CD4-positive, CD25-positive, alpha-beta regulatory T cell (primary cell): ENCODE data around the gene PDGFD. TPM values are rescaled to one million over a fixed set of nuclear protein-coding genes. Genes with fewer than 3 reads are reported as not detected.
A peak's percentile ranks its signal among the peaks of the same experiment; 100 is the strongest.

Experiments
- ATAC-seq, 2 donors: fragments of 150-1000 bp; cut with Tn5 transposase; one replicate each; pipeline ENCODE4 v1.10.0; 2021; ENCODE audit warnings: low read depth in 2 of 2, moderate number of reproducible peaks in 2 of 2, moderate library complexity in 1 of 2
- DNase-seq, 3 donors: peaks; one replicate each; pipeline versions ENCODE4 v3.0.0 to v3.0.0-alpha.2; 2012 to 2022; ENCODE audit warnings: mixed read lengths in 1 of 3
- H3K27ac ChIP-seq: one replicate; pipeline ENCODE4 v1.7.0; 2013; ENCODE audit warnings: mild to moderate bottlenecking, low read length; ENCODE audit not compliant: insufficient read depth, poor library complexity, severe bottlenecking
- H3K27me3 ChIP-seq: one replicate; pipeline ENCODE4 v1.7.0; 2013; ENCODE audit warnings: low read length; ENCODE audit not compliant: control insufficient read depth, insufficient read depth
- H3K36me3 ChIP-seq: one replicate; pipeline ENCODE4 v1.7.0; 2013; ENCODE audit warnings: mild to moderate bottlenecking, low read length, moderate library complexity; ENCODE audit not compliant: control insufficient read depth, insufficient read depth
- H3K4me1 ChIP-seq: 2 replicates; pipeline ENCODE4 v1.7.0; 2013; ENCODE audit warnings: mild to moderate bottlenecking, low read length; ENCODE audit not compliant: insufficient read depth, control insufficient read depth, poor library complexity, severe bottlenecking
- H3K4me3 ChIP-seq: one replicate; pipeline ENCODE4 v1.7.0; 2013; ENCODE audit warnings: low read depth, mild to moderate bottlenecking, low read length, moderate library complexity
- H3K9me3 ChIP-seq, 2 experiments: 1 replicate in 1 of 2; 2 replicates in 1 of 2; pipeline ENCODE4 v1.7.0; 2013; ENCODE audit warnings: low read length in 2 of 2, mild to moderate bottlenecking in 1 of 2, moderate library complexity in 1 of 2; ENCODE audit not compliant: control insufficient read depth in 2 of 2
- H3K27ac Mint-ChIP-seq, 3 donors: one replicate each; pipeline ENCODE4 v1.8.0; 2020 to 2022; ENCODE audit warnings: mild to moderate bottlenecking in 3 of 3, mixed read lengths in 3 of 3, moderate library complexity in 2 of 3
- H3K27me3 Mint-ChIP-seq: one replicate; pipeline ENCODE4 v1.8.0; 2022; ENCODE audit warnings: mild to moderate bottlenecking, mixed read lengths
- H3K36me3 Mint-ChIP-seq: one replicate; pipeline ENCODE4 v1.8.0; 2020; ENCODE audit warnings: mixed read lengths
- H3K4me1 Mint-ChIP-seq, 4 donors: one replicate each; pipeline ENCODE4 v1.8.0; 2020 to 2022; ENCODE audit warnings: mixed read lengths in 4 of 4, mild to moderate bottlenecking in 1 of 4
- H3K4me3 Mint-ChIP-seq, 4 donors: one replicate each; pipeline ENCODE4 v1.8.0; 2020 to 2022; ENCODE audit warnings: mild to moderate bottlenecking in 4 of 4, mixed read lengths in 4 of 4, moderate library complexity in 3 of 4
- H3K9me3 Mint-ChIP-seq, 7 donors: one replicate each; pipeline ENCODE4 v1.8.0; 2020 to 2022; ENCODE audit warnings: mixed read lengths in 7 of 7, mild to moderate bottlenecking in 3 of 7, moderate library complexity in 2 of 7
- polyA plus RNA-seq, 4 donors: library from polyadenylated mRNA; unstranded; fragments of 300-500 nt; fragmentation: Illumina TruSeq; gene quantifications; one replicate each; pipeline ENCODE4 v1.2.3, GENCODE V29; 2021
- total RNA-seq: library from RNA; stranded (reverse); gene quantifications from one replicate; pipeline ENCODE4 v1.2.3, GENCODE V29; 2022

Gene PDGFD
- total and polyA plus RNA-seq, 5 donors from 2014 or later = 0.05 TPM; not detected in 4

DNA sequence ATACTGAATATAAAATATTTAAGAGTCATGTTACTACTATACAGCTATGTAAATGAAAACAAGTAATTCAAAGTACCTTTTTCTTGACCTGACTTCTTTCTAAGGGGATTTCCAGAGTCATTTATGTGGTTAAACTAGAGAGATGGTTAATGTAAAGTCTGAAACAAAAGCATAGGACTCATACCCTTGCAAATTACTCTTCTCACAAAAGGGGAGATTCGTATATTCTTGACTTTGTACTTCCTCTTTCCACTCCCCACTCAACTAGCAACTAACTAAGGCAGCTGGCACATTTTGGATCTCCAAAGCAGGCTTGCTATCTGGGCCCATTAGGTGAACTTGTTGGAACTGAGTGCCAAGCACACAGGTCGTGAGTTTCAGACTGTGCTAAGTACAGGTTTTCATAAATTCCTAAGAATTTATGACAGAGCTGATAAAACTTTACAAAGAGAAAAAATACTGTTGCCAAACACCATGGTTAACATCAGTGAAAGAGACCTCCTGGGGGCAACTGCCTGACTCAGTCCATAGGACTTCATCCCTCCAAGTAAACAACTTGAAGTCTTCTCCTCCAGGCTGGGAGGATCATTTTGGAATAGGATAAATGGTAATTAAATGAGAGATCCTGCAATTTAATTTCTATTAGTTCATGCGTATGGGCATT lies 204.5 kb downstream of the PDGFD start:
- H3K36me3 ChIP-seq = no peaks in the 10 kb centered on the region
- no peaks in the 10 kb centered on the region for H3K27me3 ChIP-seq
- DNase-seq (no peak), ATAC-seq (no peak)
- Mint-ChIP-seq H3K4me1 (peaks cover 0 to 7% (median 4%) of the 10 kb centered on the region in 4 donors), H3K4me3 (no peak overlapping the region), H3K36me3 (no peaks in the 10 kb centered on the region), H3K27ac (no peak overlapping the region), H3K27me3 (no peaks in the 10 kb centered on the region), H3K9me3 (peaks cover 0 to 4% (median 0%) of the 10 kb centered on the region in 7 donors)
- H3K27ac ChIP-seq = no peak overlapping the region
- H3K4me1 ChIP-seq = no peaks in the 10 kb centered on the region
- H3K4me3 ChIP-seq = no peak overlapping the region
- H3K9me3 ChIP-seq = no peaks in the 10 kb centered on the region

DNA sequence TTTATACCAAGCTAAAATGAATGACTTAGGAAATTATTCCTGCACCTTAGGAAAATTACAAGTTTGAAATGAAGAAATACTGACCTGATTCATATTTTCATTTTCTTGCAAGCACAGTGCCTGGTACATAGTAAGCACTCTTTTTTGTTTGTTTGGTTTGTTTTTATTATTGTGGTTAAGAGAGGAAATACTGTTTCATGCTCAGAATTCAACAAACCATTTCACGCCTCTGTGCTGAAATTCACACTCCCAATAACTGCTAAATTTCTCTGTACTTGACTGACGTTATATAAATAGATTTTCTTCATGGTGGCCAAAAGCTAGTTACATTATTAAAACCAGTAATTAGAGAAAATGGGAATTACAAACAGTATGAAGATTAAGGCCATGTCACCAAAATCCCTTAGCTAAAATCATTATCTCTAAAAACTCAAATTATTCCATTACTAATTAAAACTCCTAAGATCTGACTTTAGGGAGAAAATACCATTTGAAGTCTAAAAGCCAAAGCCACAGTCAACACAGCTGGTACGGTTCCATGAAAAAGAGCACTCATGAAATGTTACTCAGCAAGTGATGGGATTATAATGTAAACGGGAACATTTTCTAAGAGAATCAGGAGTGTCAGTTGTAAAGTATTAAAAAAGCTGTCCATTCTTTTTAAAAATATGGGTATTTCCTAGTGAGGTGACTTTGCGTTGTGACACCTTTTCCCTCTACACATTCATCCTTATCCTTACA lies 205.3 kb downstream of the PDGFD start:
- Histone ChIP-seq H3K4me1 (no peaks in the 10 kb centered on the region), H3K4me3 (peak overlapping the region; percentile 2), H3K27ac (no peak overlapping the region), H3K36me3 (no peaks in the 10 kb centered on the region), H3K27me3 (no peaks in the 10 kb centered on the region), H3K9me3 (no peaks in the 10 kb centered on the region)
- ATAC-seq = no peak
- no peaks in the 10 kb centered on the region for H3K27me3 Mint-ChIP-seq
- no peaks in the 10 kb centered on the region for H3K36me3 Mint-ChIP-seq
- peaks cover 0 to 7% (median 4%) of the 10 kb centered on the region in 4 donors for H3K4me1 Mint-ChIP-seq
- DNase-seq = no peak
- H3K4me3 Mint-ChIP-seq = no peak overlapping the region
- peaks cover 0 to 3% (median 0%) of the 10 kb centered on the region in 7 donors for H3K9me3 Mint-ChIP-seq
- no peak overlapping the region for H3K27ac Mint-ChIP-seq

DNA sequence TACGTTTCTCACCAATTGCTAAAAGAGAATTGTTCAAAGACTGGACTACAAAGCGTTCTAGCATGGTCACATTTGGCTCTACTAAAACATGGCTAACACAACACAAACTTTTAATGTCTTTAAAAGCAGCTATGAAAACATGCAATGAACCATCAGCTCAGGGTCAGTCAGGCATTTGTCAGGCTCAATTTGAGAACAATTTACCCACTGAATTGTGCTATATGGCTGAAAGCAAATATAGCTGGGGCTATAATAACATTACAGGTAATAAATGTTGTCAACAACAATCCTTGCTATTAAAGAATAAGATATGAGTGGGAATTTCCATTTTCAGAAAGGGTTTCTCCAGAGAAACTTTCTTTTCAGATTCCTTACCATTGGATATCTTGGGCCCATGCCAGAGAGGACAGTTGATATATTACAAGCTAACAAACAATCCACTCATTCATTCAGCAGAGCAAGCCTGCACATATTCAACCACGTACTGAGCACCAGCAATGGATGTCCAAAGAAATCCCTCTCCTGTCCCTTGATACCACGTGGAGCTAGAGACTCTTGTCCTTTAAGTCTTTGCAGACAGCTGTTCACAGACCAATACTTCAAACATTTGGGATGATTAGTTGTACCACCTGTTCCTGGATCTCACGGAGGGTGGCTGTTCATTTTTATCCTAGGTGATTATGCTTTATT lies 210.0 kb downstream of the PDGFD start:
- no peaks in the 10 kb centered on the region for H3K9me3 ChIP-seq
- H3K27me3 ChIP-seq = no peaks in the 10 kb centered on the region
- ATAC-seq (no peak), DNase-seq (no peak)
- H3K27me3 Mint-ChIP-seq = no peaks in the 10 kb centered on the region
- H3K36me3 ChIP-seq = no peaks in the 10 kb centered on the region
- no peak overlapping the region for H3K4me3 Mint-ChIP-seq
- H3K9me3 Mint-ChIP-seq = peaks cover 0 to 5% (median 0%) of the 10 kb centered on the region in 7 donors
- H3K36me3 Mint-ChIP-seq = no peaks in the 10 kb centered on the region
- peaks cover 0 to 5% (median 2%) of the 10 kb centered on the region in 4 donors for H3K4me1 Mint-ChIP-seq
- H3K4me1 ChIP-seq = no peaks in the 10 kb centered on the region
- no peak overlapping the region for H3K27ac Mint-ChIP-seq
- H3K4me3 ChIP-seq = no peak overlapping the region
- H3K27ac ChIP-seq = no peak overlapping the region

DNA sequence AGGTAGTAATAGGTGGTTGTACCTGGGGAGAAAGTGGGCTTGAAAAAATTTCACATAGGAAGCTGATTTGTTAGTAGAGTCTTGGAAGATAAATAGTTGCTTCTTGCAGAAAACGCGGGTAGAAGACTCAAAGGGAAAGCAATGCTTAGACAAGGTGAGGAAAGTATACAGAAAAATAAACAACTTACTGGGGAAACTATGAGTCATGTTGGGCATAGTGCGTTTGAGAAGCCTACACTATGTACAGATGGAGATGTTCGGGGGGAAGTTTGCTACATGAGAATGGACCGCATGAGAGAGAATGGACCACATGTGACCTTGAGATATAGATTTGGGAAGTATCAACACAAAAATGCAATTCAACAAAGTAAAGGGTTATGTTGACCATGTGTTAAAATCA lies 214.2 kb downstream of the PDGFD start:
- H3K36me3 ChIP-seq = no peaks in the 10 kb centered on the region
- H3K27ac ChIP-seq = no peak overlapping the region
- Mint-ChIP-seq H3K27ac (no peak overlapping the region), H3K9me3 (peaks cover 0 to 3% (median 0%) of the 10 kb centered on the region in 7 donors), H3K4me3 (no peak overlapping the region), H3K27me3 (no peaks in the 10 kb centered on the region), H3K36me3 (no peaks in the 10 kb centered on the region), H3K4me1 (no peaks in the 10 kb centered on the region)
- H3K4me3 ChIP-seq = no peak overlapping the region
- no peak for DNase-seq
- H3K9me3 ChIP-seq = no peaks in the 10 kb centered on the region
- no peaks in the 10 kb centered on the region for H3K4me1 ChIP-seq
- no peaks in the 10 kb centered on the region for H3K27me3 ChIP-seq
- no peak for ATAC-seq

DNA sequence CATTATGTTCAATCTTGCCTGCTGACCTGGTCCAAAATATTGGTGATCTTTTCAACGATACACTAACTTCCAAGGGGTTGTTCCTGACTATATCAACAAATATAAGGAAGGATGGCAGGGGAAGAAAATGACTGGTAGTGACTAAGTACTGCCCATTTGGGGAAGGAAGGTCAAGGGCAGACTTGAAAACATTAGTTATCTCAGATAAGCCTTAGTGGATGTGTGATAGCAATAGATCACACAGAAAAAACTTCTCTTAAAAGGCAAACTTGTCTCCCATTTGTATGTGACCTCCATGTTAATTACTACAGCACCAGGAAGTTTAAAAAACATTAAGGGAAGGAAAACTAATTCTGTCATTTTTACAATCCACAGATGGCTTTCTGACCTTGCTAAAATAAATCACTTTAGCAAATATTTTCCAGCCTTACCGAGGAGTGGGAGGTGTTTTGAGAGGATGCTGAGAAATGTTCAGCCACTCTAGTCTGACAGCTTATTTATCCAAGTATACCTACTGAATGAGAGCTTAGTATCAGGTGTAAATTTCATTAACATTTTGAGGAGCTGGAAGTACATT lies 215.7 kb downstream of the PDGFD start:
- no peak for DNase-seq
- Histone ChIP-seq H3K27me3 (no peaks in the 10 kb centered on the region), H3K4me1 (no peaks in the 10 kb centered on the region), H3K4me3 (no peak overlapping the region), H3K9me3 (no peaks in the 10 kb centered on the region), H3K27ac (no peak overlapping the region), H3K36me3 (no peaks in the 10 kb centered on the region)
- Mint-ChIP-seq H3K9me3 (peaks cover 0 to 3% (median 0%) of the 10 kb centered on the region in 7 donors), H3K27ac (no peak overlapping the region), H3K36me3 (no peaks in the 10 kb centered on the region), H3K4me1 (no peaks in the 10 kb centered on the region), H3K27me3 (no peaks in the 10 kb centered on the region), H3K4me3 (no peak overlapping the region)
- no peak for ATAC-seq

DNA sequence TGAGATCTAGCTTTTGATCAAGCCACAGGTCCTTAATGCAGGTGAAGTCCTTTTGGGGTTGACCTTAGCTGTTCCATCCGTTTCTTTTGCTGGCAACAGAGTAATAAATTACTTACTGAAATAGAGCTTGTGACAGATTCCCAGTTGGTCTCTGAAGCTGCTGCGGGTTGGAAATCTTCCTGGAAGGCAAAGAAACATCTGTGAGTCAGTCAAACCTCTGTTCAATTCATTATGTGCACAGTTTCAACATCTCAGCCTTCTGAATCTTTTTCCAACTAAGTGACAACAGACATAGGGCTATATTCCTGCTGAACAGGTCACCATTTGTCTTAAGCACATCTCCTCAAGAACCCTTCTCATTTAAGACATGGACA lies 216.4 kb downstream of the PDGFD start:
- Histone ChIP-seq H3K36me3 (no peaks in the 10 kb centered on the region), H3K4me1 (no peaks in the 10 kb centered on the region), H3K9me3 (no peaks in the 10 kb centered on the region), H3K4me3 (no peak overlapping the region), H3K27me3 (no peaks in the 10 kb centered on the region), H3K27ac (no peak overlapping the region)
- ATAC-seq (no peak), DNase-seq (no peak)
- Mint-ChIP-seq H3K27ac (no peak overlapping the region), H3K36me3 (no peaks in the 10 kb centered on the region), H3K27me3 (no peaks in the 10 kb centered on the region), H3K4me1 (no peaks in the 10 kb centered on the region), H3K9me3 (peaks cover 0 to 3% (median 0%) of the 10 kb centered on the region in 7 donors), H3K4me3 (no peak overlapping the region)

DNA sequence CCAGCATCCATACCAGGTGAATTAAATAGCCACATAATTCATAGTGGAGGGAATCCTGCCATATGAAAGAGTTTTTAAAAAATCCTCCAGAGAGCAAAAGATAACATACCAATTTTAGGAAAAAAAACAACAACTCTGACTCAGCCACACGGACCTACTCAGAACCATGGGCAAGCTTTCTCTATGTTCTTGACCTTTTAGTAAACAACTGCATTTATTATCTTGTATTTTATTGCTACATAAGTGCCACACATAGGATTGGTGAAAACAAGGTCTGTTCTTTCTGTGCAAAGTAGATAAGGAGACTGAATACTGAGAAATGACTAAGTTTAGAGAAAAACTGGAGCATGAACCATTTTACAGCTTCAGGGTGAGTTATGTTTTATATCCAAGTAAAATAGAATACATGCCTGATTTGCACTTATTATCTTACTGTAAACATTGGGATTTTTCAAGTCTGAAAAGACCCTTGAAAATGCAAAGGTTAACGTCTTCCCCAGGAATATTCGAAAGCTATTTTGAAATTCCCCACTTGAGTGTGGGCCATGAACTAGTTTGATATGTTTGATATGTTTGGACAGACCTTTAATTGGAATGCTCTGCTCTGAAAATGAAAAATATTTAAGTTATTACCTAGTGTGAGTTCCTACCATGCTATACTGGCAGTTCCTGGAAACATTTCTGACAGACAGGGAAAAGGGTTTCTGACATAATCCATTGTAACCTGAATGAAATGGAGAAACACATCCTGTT lies 217.0 kb downstream of the PDGFD start:
- Histone ChIP-seq H3K4me3 (no peak overlapping the region), H3K4me1 (no peaks in the 10 kb centered on the region), H3K27me3 (no peaks in the 10 kb centered on the region), H3K27ac (no peak overlapping the region), H3K9me3 (no peaks in the 10 kb centered on the region), H3K36me3 (no peaks in the 10 kb centered on the region)
- no peak overlapping the region for H3K4me3 Mint-ChIP-seq
- DNase-seq = no peak
- H3K4me1 Mint-ChIP-seq = no peaks in the 10 kb centered on the region
- H3K9me3 Mint-ChIP-seq = peaks cover 0 to 3% (median 0%) of the 10 kb centered on the region in 7 donors
- no peaks in the 10 kb centered on the region for H3K36me3 Mint-ChIP-seq
- no peak overlapping the region for H3K27ac Mint-ChIP-seq
- no peaks in the 10 kb centered on the region for H3K27me3 Mint-ChIP-seq
- no peak for ATAC-seq
